Tibial nerve (tissue), 4 donors: ENCODE measurements around the gene TBX15. TPM values are rescaled to one million over a fixed set of nuclear protein-coding genes. Genes with fewer than 3 reads are reported as not detected.

Source experiments
- DNase-seq, 2 donors: peaks; one replicate each; pipeline ENCODE4 v3.0.0-alpha.2; 2019; ENCODE audit warnings: low spot score in 2 of 2
- H3K27ac ChIP-seq, 4 donors: fragments of 200-600 bp; sonication (generic) in 3 of 4; one replicate each; pipeline ENCODE4 v1.5.1; 2017 to 2019; ENCODE audit warnings: mild to moderate bottlenecking in 1 of 4
- H3K27me3 ChIP-seq, 2 donors: fragments of 200-600 bp; sonication (generic) in 1 of 2; one replicate each; pipeline versions ENCODE4 v1.5.1 to v1.6.0; 2017 to 2019
- H3K36me3 ChIP-seq, 3 donors: fragments of 200-600 bp; sonication (generic); one replicate each; pipeline ENCODE4 v1.5.1; 2018 to 2019
- H3K4me1 ChIP-seq, 4 donors: fragments of 200-600 bp; sonication (generic) in 3 of 4; one replicate each; pipeline ENCODE4 v1.5.1; 2017 to 2019
- H3K4me3 ChIP-seq, 4 donors: fragments of 200-600 bp; sonication (generic) in 3 of 4; one replicate each; pipeline ENCODE4 v1.5.1; 2017 to 2019; ENCODE audit warnings: mild to moderate bottlenecking in 1 of 4, moderate library complexity in 1 of 4
- H3K9me3 ChIP-seq, 4 donors: fragments of 200-600 bp; sonication (generic) in 3 of 4; one replicate each; pipeline ENCODE4 v1.5.1; 2017 to 2019
- CTCF ChIP-seq, 5 experiments: fragments of 200-600 bp in 3 of 5; fragments of 450-650 bp in 2 of 5; sonication (generic) in 3 of 5; IDR thresholded peaks; one replicate each; pipeline ENCODE4 v1.5.1; 2016 to 2019; ENCODE audit warnings: antibody characterized with exemption in 5 of 5, mild to moderate bottlenecking in 3 of 5, moderate library complexity in 2 of 5
- EP300 ChIP-seq, 2 donors: sonication (generic); formaldehyde crosslinking; IDR thresholded peaks; one replicate each; pipeline ENCODE4 v1.6.1; 2017; ENCODE audit warnings: antibody characterized with exemption in 2 of 2, mild to moderate bottlenecking in 1 of 2
- POLR2A ChIP-seq, 2 donors: fragments of 450-650 bp; IDR thresholded peaks; one replicate each; pipeline ENCODE4 v1.6.1; 2017; ENCODE audit warnings: antibody characterized with exemption in 2 of 2, mild to moderate bottlenecking in 2 of 2, moderate library complexity in 2 of 2
- WGBS, 2 donors: methylation state at CpG; one replicate each; pipeline ENCODE4 v1.1.5; 2018; 5-methylcytosine and 5-hydroxymethylcytosine counted together
- total RNA-seq, 4 donors: library from RNA; depleted of rRNA; stranded (reverse); fragments of >200 nt; gene quantifications; one replicate each; pipeline ENCODE4 v1.1.0, GENCODE V29; 2016

Gene TBX15
- total RNA-seq, 4 donors from 2014 or later, result 38.7 to 57.0 (median 48.2) TPM

GRCh38 chr1:118934706-118935105, 53.4 kb downstream of the TBX15 start:
- H3K27me3 ChIP-seq, result no peaks in the 10 kb centered on the region
- no peaks in the 10 kb centered on the region for H3K9me3 ChIP-seq
- H3K36me3 ChIP-seq, result peaks cover 0 to 6% (median 0%) of the 10 kb centered on the region in 3 donors
- no peak for TF ChIP-seq EP300 (IDR thresholded peaks at IDR 0.05)
- TF ChIP-seq POLR2A (IDR thresholded peaks at IDR 0.05), result no peak
- no peak for TF ChIP-seq CTCF (IDR thresholded peaks at IDR 0.05)
- WGBS, 2 donors, result 79 to 84% methylated on average over 1 of the region's 1 CpG
- no peaks in the 10 kb centered on the region for H3K4me1 ChIP-seq
- no peak for DNase-seq
- H3K27ac ChIP-seq, result no peak overlapping the region
- H3K4me3 ChIP-seq, result no peak overlapping the region

GRCh38 chr1:118933051-118933781, 54.9 kb downstream of the TBX15 start:
- H3K36me3 ChIP-seq, result peaks cover 0 to 6% (median 0%) of the 10 kb centered on the region in 3 donors
- no peak overlapping the region for H3K27ac ChIP-seq
- H3K9me3 ChIP-seq, result no peaks in the 10 kb centered on the region
- no peak overlapping the region for H3K4me3 ChIP-seq
- WGBS, 2 donors, result 43 to 50% methylated on average over 1 of the region's 1 CpG
- no peaks in the 10 kb centered on the region for H3K4me1 ChIP-seq
- TF ChIP-seq CTCF (IDR thresholded peaks at IDR 0.05) (no peak), POLR2A (IDR thresholded peaks at IDR 0.05) (no peak), EP300 (IDR thresholded peaks at IDR 0.05) (no peak)
- H3K27me3 ChIP-seq, result no peaks in the 10 kb centered on the region
- no peak for DNase-seq

GRCh38 chr1:118931876-118932275, 56.3 kb downstream of the TBX15 start:
- Histone ChIP-seq H3K36me3 (peaks cover 0 to 6% (median 0%) of the 10 kb centered on the region in 3 donors), H3K4me3 (no peak overlapping the region), H3K9me3 (no peaks in the 10 kb centered on the region), H3K27me3 (no peaks in the 10 kb centered on the region), H3K4me1 (no peaks in the 10 kb centered on the region), H3K27ac (no peak overlapping the region)
- no peak for TF ChIP-seq CTCF (IDR thresholded peaks at IDR 0.05)
- TF ChIP-seq POLR2A (IDR thresholded peaks at IDR 0.05), result no peak
- TF ChIP-seq EP300 (IDR thresholded peaks at IDR 0.05), result no peak
- 22 to 34% methylated on average over 1 of the region's 1 CpG for WGBS, 2 donors
- DNase-seq, result no peak

- WGBS, 2 donors, result 56 to 64% methylated on average over 2 of the region's 2 CpGs
- Histone ChIP-seq H3K4me3 (no peak overlapping the region), H3K9me3 (no peaks in the 10 kb centered on the region), H3K4me1 (no peaks in the 10 kb centered on the region), H3K27ac (no peak overlapping the region), H3K36me3 (peaks cover 0 to 6% (median 0%) of the 10 kb centered on the region in 3 donors), H3K27me3 (no peaks in the 10 kb centered on the region)
- DNase-seq, result no peak
- TF ChIP-seq POLR2A (IDR thresholded peaks at IDR 0.05) (no peak), CTCF (IDR thresholded peaks at IDR 0.05) (no peak), EP300 (IDR thresholded peaks at IDR 0.05) (no peak)
Measured at GRCh38 chr1:118928739-118929554, 59.2 kb downstream of the TBX15 start.
